ENCODE measurements around the gene TMEM184C.

The TMEM184C gene

GRCh38 chr4:147628415-147628814 is 11.2 kb downstream of the TMEM184C start:
- H3K4me3 Mint-ChIP-seq: no peak overlapping the region
- peaks cover 39% of the 10 kb centered on the region for H3K36me3 Mint-ChIP-seq
- no peaks in the 10 kb centered on the region for H3K27me3 Mint-ChIP-seq
- H3K27ac Mint-ChIP-seq: no peak overlapping the region
- H3K4me1 Mint-ChIP-seq: peaks cover 6% of the 10 kb centered on the region
- no peaks in the 10 kb centered on the region for H3K9me3 Mint-ChIP-seq
- ATAC-seq: no peak

- Mint-ChIP-seq H3K4me1 (peaks cover 6% of the 10 kb centered on the region), H3K9me3 (no peaks in the 10 kb centered on the region), H3K27ac (no peak overlapping the region), H3K4me3 (no peak overlapping the region), H3K27me3 (no peaks in the 10 kb centered on the region), H3K36me3 (peaks cover 47% of the 10 kb centered on the region)
- ATAC-seq: no peak
Observed at GRCh38 chr4:147629783-147630730, 12.9 kb downstream of the TMEM184C start.

- no peaks in the 10 kb centered on the region for H3K27me3 Mint-ChIP-seq
- no peak overlapping the region for H3K27ac Mint-ChIP-seq
- no peaks in the 10 kb centered on the region for H3K4me1 Mint-ChIP-seq
- H3K9me3 Mint-ChIP-seq: peaks cover 7% of the 10 kb centered on the region
- H3K36me3 Mint-ChIP-seq: peaks cover 48% of the 10 kb centered on the region
- no peak for ATAC-seq
- H3K4me3 Mint-ChIP-seq: no peak overlapping the region
Observed at GRCh38 chr4:147633113-147633512, 15.9 kb downstream of the TMEM184C start.

GRCh38 chr4:147633643-147634042 is 16.4 kb downstream of the TMEM184C start:
- Mint-ChIP-seq H3K36me3 (peaks cover 48% of the 10 kb centered on the region), H3K4me3 (no peak overlapping the region), H3K27me3 (no peaks in the 10 kb centered on the region), H3K4me1 (no peaks in the 10 kb centered on the region), H3K9me3 (peaks cover 7% of the 10 kb centered on the region), H3K27ac (no peak overlapping the region)
- ATAC-seq: no peak

GRCh38 chr4:147635348-147635747 is 18.2 kb downstream of the TMEM184C start:
- H3K4me1 Mint-ChIP-seq: peaks cover 12% of the 10 kb centered on the region
- ATAC-seq: no peak
- H3K27me3 Mint-ChIP-seq: no peaks in the 10 kb centered on the region
- no peak overlapping the region for H3K4me3 Mint-ChIP-seq
- peaks cover 62% of the 10 kb centered on the region for H3K36me3 Mint-ChIP-seq
- no peak overlapping the region for H3K27ac Mint-ChIP-seq
- peaks cover 7% of the 10 kb centered on the region for H3K9me3 Mint-ChIP-seq

GRCh38 chr4:147638365-147638764 is 21.2 kb downstream of the TMEM184C start:
- H3K9me3 Mint-ChIP-seq: peaks cover 7% of the 10 kb centered on the region
- H3K4me1 Mint-ChIP-seq: peaks cover 12% of the 10 kb centered on the region
- H3K36me3 Mint-ChIP-seq: peaks cover 77% of the 10 kb centered on the region
- H3K4me3 Mint-ChIP-seq: no peak overlapping the region
- H3K27me3 Mint-ChIP-seq: no peaks in the 10 kb centered on the region
- ATAC-seq: no peak
- peak overlapping the region; percentile 38 for H3K27ac Mint-ChIP-seq

GRCh38 chr4:147638942-147639341 is 21.7 kb downstream of the TMEM184C start:
- peak; percentile 39 for ATAC-seq
- H3K9me3 Mint-ChIP-seq: peaks cover 7% of the 10 kb centered on the region
- no peaks in the 10 kb centered on the region for H3K27me3 Mint-ChIP-seq
- no peak overlapping the region for H3K4me3 Mint-ChIP-seq
- peak overlapping the region; percentile 38 for H3K27ac Mint-ChIP-seq
- H3K4me1 Mint-ChIP-seq: peaks cover 12% of the 10 kb centered on the region
- H3K36me3 Mint-ChIP-seq: peaks cover 74% of the 10 kb centered on the region

- ATAC-seq: no peak
- Mint-ChIP-seq H3K27ac (peak overlapping the region; percentile 38), H3K27me3 (no peaks in the 10 kb centered on the region), H3K36me3 (peaks cover 69% of the 10 kb centered on the region), H3K4me3 (no peak overlapping the region), H3K9me3 (peaks cover 7% of the 10 kb centered on the region), H3K4me1 (peaks cover 12% of the 10 kb centered on the region)
Observed at GRCh38 chr4:147639388-147639787, 22.2 kb downstream of the TMEM184C start.

- H3K27me3 Mint-ChIP-seq: no peaks in the 10 kb centered on the region
- peaks cover 7% of the 10 kb centered on the region for H3K9me3 Mint-ChIP-seq
- peak overlapping the region; percentile 38 for H3K27ac Mint-ChIP-seq
- H3K4me3 Mint-ChIP-seq: no peak overlapping the region
- peaks cover 12% of the 10 kb centered on the region for H3K4me1 Mint-ChIP-seq
- ATAC-seq: no peak
- H3K36me3 Mint-ChIP-seq: peaks cover 63% of the 10 kb centered on the region
Observed at GRCh38 chr4:147640331-147640730, 23.1 kb downstream of the TMEM184C start.

GRCh38 chr4:147643616-147644015 is 26.4 kb downstream of the TMEM184C start:
- H3K36me3 Mint-ChIP-seq: peaks cover 56% of the 10 kb centered on the region
- no peaks in the 10 kb centered on the region for H3K27me3 Mint-ChIP-seq
- H3K4me1 Mint-ChIP-seq: peaks cover 21% of the 10 kb centered on the region
- no peak for ATAC-seq
- H3K9me3 Mint-ChIP-seq: no peaks in the 10 kb centered on the region
- H3K27ac Mint-ChIP-seq: no peak overlapping the region
- no peak overlapping the region for H3K4me3 Mint-ChIP-seq

- H3K36me3 Mint-ChIP-seq: peaks cover 58% of the 10 kb centered on the region
- no peak overlapping the region for H3K27ac Mint-ChIP-seq
- no peak for ATAC-seq
- H3K4me1 Mint-ChIP-seq: peaks cover 21% of the 10 kb centered on the region
- no peak overlapping the region for H3K4me3 Mint-ChIP-seq
- H3K9me3 Mint-ChIP-seq: no peaks in the 10 kb centered on the region
- no peaks in the 10 kb centered on the region for H3K27me3 Mint-ChIP-seq
Observed at GRCh38 chr4:147644471-147644870, 27.3 kb downstream of the TMEM184C start.

- Mint-ChIP-seq H3K36me3 (peaks cover 58% of the 10 kb centered on the region), H3K9me3 (no peaks in the 10 kb centered on the region), H3K4me3 (no peak overlapping the region), H3K4me1 (peaks cover 15% of the 10 kb centered on the region), H3K27ac (no peak overlapping the region), H3K27me3 (no peaks in the 10 kb centered on the region)
- no peak for ATAC-seq
Observed at GRCh38 chr4:147645099-147645498, 27.9 kb downstream of the TMEM184C start.

GRCh38 chr4:147648656-147649055 is 31.5 kb downstream of the TMEM184C start:
- no peak overlapping the region for H3K27ac Mint-ChIP-seq
- peaks cover 59% of the 10 kb centered on the region for H3K36me3 Mint-ChIP-seq
- ATAC-seq: no peak
- no peaks in the 10 kb centered on the region for H3K27me3 Mint-ChIP-seq
- no peak overlapping the region for H3K4me3 Mint-ChIP-seq
- H3K9me3 Mint-ChIP-seq: no peaks in the 10 kb centered on the region
- peaks cover 30% of the 10 kb centered on the region for H3K4me1 Mint-ChIP-seq

GRCh38 chr4:147651563-147651962 is 34.4 kb downstream of the TMEM184C start:
- Mint-ChIP-seq H3K4me3 (no peak overlapping the region), H3K27ac (no peak overlapping the region), H3K4me1 (peaks cover 21% of the 10 kb centered on the region), H3K9me3 (no peaks in the 10 kb centered on the region), H3K36me3 (peaks cover 74% of the 10 kb centered on the region), H3K27me3 (no peaks in the 10 kb centered on the region)
- ATAC-seq: no peak

GRCh38 chr4:147655639-147656038 is 38.4 kb downstream of the TMEM184C start:
- no peak for ATAC-seq
- no peaks in the 10 kb centered on the region for H3K27me3 Mint-ChIP-seq
- peaks cover 69% of the 10 kb centered on the region for H3K36me3 Mint-ChIP-seq
- no peaks in the 10 kb centered on the region for H3K9me3 Mint-ChIP-seq
- no peak overlapping the region for H3K27ac Mint-ChIP-seq
- H3K4me3 Mint-ChIP-seq: no peak overlapping the region
- H3K4me1 Mint-ChIP-seq: peaks cover 12% of the 10 kb centered on the region

- Mint-ChIP-seq H3K4me3 (no peak overlapping the region), H3K27me3 (no peaks in the 10 kb centered on the region), H3K36me3 (peaks cover 56% of the 10 kb centered on the region), H3K27ac (no peak overlapping the region), H3K9me3 (no peaks in the 10 kb centered on the region), H3K4me1 (no peaks in the 10 kb centered on the region)
- ATAC-seq: no peak
Observed at GRCh38 chr4:147658501-147658900, 41.3 kb downstream of the TMEM184C start.

All from stimulated activated memory B cell treated with anti-CD40 and anti-IgM and Interleukin-4, amounts not matched to agents 10 μg/mL and 1 μg/mL and 100 μg/mL, for 72 hours (primary cell).